GM23248 (cell line): ENCODE measurements around the gene NTPCR. TPM values are rescaled to one million over a fixed set of nuclear protein-coding genes. Genes with fewer than 3 reads are reported as not detected.

Source experiments
- DNase-seq: peaks from one replicate; pipeline ENCODE4 v3.0.0-alpha.2; 2015
- H2AFZ ChIP-seq: fragments of 200-600 bp; sonication (generic); 2 replicates; pipeline ENCODE4 v1.6.1; 2016; ENCODE audit warnings: antibody characterized with exemption
- H3F3A ChIP-seq: fragments of 200-600 bp; sonication (generic); 2 replicates; pipeline ENCODE4 v1.6.1; 2016; ENCODE audit warnings: mild to moderate bottlenecking, antibody characterized with exemption, mixed run types; ENCODE audit not compliant: insufficient read depth
- H3K27ac ChIP-seq: fragments of 200-600 bp; sonication (generic); 2 replicates; pipeline ENCODE4 v1.5.1; 2016; ENCODE audit warnings: mild to moderate bottlenecking
- H3K27me3 ChIP-seq: fragments of 200-600 bp; sonication (generic); replicated peaks from 2 replicates; pipeline ENCODE4 v1.6.1; 2016; ENCODE audit warnings: mild to moderate bottlenecking; ENCODE audit not compliant: insufficient read depth
- H3K36me3 ChIP-seq: fragments of 200-600 bp; sonication (generic); 2 replicates; pipeline ENCODE4 v1.6.1; 2016; ENCODE audit warnings: low read depth, mild to moderate bottlenecking
- H3K4me1 ChIP-seq: fragments of 200-600 bp; sonication (generic); 2 replicates; pipeline ENCODE4 v1.6.1; 2016; ENCODE audit warnings: mild to moderate bottlenecking; ENCODE audit not compliant: insufficient read depth
- H3K4me2 ChIP-seq: fragments of 200-600 bp; sonication (generic); one replicate; pipeline ENCODE4 v1.6.1; 2016; ENCODE audit warnings: mild to moderate bottlenecking; ENCODE audit not compliant: unreplicated experiment
- H3K4me3 ChIP-seq: fragments of 200-600 bp; sonication (generic); 2 replicates; pipeline ENCODE4 v1.5.1; 2016; ENCODE audit warnings: mild to moderate bottlenecking
- H3K79me2 ChIP-seq: fragments of 200-600 bp; sonication (generic); 2 replicates; pipeline ENCODE4 v1.6.1; 2016; ENCODE audit warnings: mild to moderate bottlenecking; ENCODE audit not compliant: insufficient read depth
- H3K9ac ChIP-seq: fragments of 200-600 bp; sonication (generic); 2 replicates; pipeline ENCODE4 v1.6.1; 2016; ENCODE audit warnings: mild to moderate bottlenecking
- H3K9me2 ChIP-seq: fragments of 200-600 bp; sonication (generic); 2 replicates; pipeline ENCODE4 v1.6.1; 2016; ENCODE audit warnings: mixed run types, mild to moderate bottlenecking, moderate library complexity; ENCODE audit not compliant: insufficient read depth
- H3K9me3 ChIP-seq: fragments of 200-600 bp; sonication (generic); one replicate; pipeline ENCODE4 v1.6.1; 2017; ENCODE audit warnings: low read depth
- H4K20me1 ChIP-seq: fragments of 200-600 bp; sonication (generic); 2 replicates; pipeline ENCODE4 v1.6.0; 2016; ENCODE audit not compliant: insufficient read depth
- EZH2 ChIP-seq: fragments of 200-600 bp; sonication (generic); IDR thresholded peaks from 2 replicates; pipeline ENCODE4 v1.6.1; 2018; ENCODE audit warnings: antibody characterized with exemption, mild to moderate bottlenecking; ENCODE audit not compliant: insufficient read depth, poor library complexity, severe bottlenecking
- EZH2phosphoT487 ChIP-seq: fragments of 200-600 bp; sonication (generic); IDR thresholded peaks from 2 replicates; pipeline ENCODE4 v1.6.1; 2018; ENCODE audit warnings: antibody characterized with exemption, moderate library complexity, mild to moderate bottlenecking, low read depth; ENCODE audit not compliant: insufficient read depth
- WGBS, 2 experiments: methylation state at CpG; one replicate each; pipeline ENCODE4 v1.1.6; 2015 to 2017; ENCODE audit warnings: low lambda C conversion rate in 2 of 2, low coverage in 1 of 2; ENCODE audit errors: missing lambda C conversion rate in 2 of 2; 5-methylcytosine and 5-hydroxymethylcytosine counted together
- in situ Hi-C: fragments of 300-500 bp; cut with MboI; formaldehyde crosslinking; loops from 2 replicates; pipeline ENCODE4 v1.15.0; 2020
- polyA plus RNA-seq: library from polyadenylated mRNA; unstranded; fragments of >200 nt; fragmentation: Nextera tagmentation; extraction: Ambion mirVana; gene quantifications from 2 replicates; pipeline ENCODE4 v1.2.1, GENCODE V29; 2016
- total RNA-seq: library from RNA; depleted of rRNA; stranded (reverse); fragments of >200 nt; shearing (Covaris generic); gene quantifications from 2 replicates; pipeline ENCODE4 v1.2.3, GENCODE V29; 2014; rRNA removed

Gene NTPCR
- total and polyA plus RNA-seq, 2 experiments from 2014 or later = 23.8 to 67.2 TPM

- no peak overlapping the region for H3K4me3 ChIP-seq
- H3K4me2 ChIP-seq = no peak overlapping the region
- no peaks in the 10 kb centered on the region for H3F3A ChIP-seq
- H2AFZ ChIP-seq = no peak overlapping the region
- H3K9me2 ChIP-seq = no peaks in the 10 kb centered on the region
- no peaks in the 10 kb centered on the region for H4K20me1 ChIP-seq
- 95 to 97% methylated on average over 4 of the region's 4 CpGs for WGBS, 2 experiments
- H3K79me2 ChIP-seq = no peaks in the 10 kb centered on the region
- in situ Hi-C loops = no loop called here
- TF ChIP-seq EZH2phosphoT487 = no peak
- TF ChIP-seq EZH2 = no peak
- H3K27ac ChIP-seq = no peak overlapping the region
- no peaks in the 10 kb centered on the region for H3K9me3 ChIP-seq
- DNase-seq = no peak
- no peak overlapping the region for H3K9ac ChIP-seq
- H3K4me1 ChIP-seq = peaks cover 4% of the 10 kb centered on the region; the same call in 1 of the 2 replicates
- H3K27me3 ChIP-seq = no peaks in the 10 kb centered on the region
- no peaks in the 10 kb centered on the region for H3K36me3 ChIP-seq
These were observed 82.5 kb downstream of the NTPCR start for GRCh38 chr1:233032916-233033315.

- Histone ChIP-seq H3K4me2 (no peak overlapping the region), H3K27ac (no peak overlapping the region), H3K4me3 (no peak overlapping the region), H3K4me1 (peaks cover 4% of the 10 kb centered on the region; the same call in 1 of the 2 replicates), H4K20me1 (no peaks in the 10 kb centered on the region), H3F3A (no peaks in the 10 kb centered on the region), H3K79me2 (no peaks in the 10 kb centered on the region), H2AFZ (no peak overlapping the region), H3K36me3 (no peaks in the 10 kb centered on the region), H3K9me3 (no peaks in the 10 kb centered on the region), H3K9ac (no peak overlapping the region), H3K9me2 (no peaks in the 10 kb centered on the region), H3K27me3 (no peaks in the 10 kb centered on the region)
- in situ Hi-C loops = no loop called here
- TF ChIP-seq EZH2phosphoT487 (no peak), EZH2 (no peak)
- WGBS, 2 experiments = 17 to 21% methylated on average over 3 of the region's 3 CpGs
- DNase-seq = peak; percentile 72
These were observed 83.0 kb downstream of the NTPCR start for GRCh38 chr1:233033361-233033760.

Other genes starting within 250 kb of the NTPCR start
- gene MAP10, start 145.2 kb upstream of the NTPCR start, total RNA-seq = 2.3 and 2.5 TPM in 2 replicates
- gene MAP10, start 145.2 kb upstream of the NTPCR start, polyA plus RNA-seq = 1.5 and 1.7 TPM in 2 replicates